Panc1 (cell line): ENCODE results near the gene SLC4A9. TPM values are rescaled to one million over a fixed set of nuclear protein-coding genes. Genes with fewer than 3 reads are reported as not detected.

Source experiments
- ATAC-seq: fragments of 200-7000 bp; cut with Tn5 transposase; 2 replicates; pipeline ENCODE4 v1.9.1; 2020; ENCODE audit warnings: mild to moderate bottlenecking, moderate library complexity
- BruUV-seq: library from RNA; stranded (reverse); fragments of 400-500 nt; replicated peaks from 2 replicates; lab custom pipeline; 2021; lab: Mats Ljungman, UMichigan
- CTCF ChIA-PET: fragments of 300-600 bp; sonication (Branson Sonifier 250); formaldehyde crosslinking; loops from one replicate; lab custom pipeline; 2022; ENCODE audit warnings: antibody characterized with exemption; lab: Charles Lee
- POLR2A ChIA-PET: fragments of 300-600 bp; sonication (Branson Sonifier 250); formaldehyde crosslinking; loops from one replicate; lab custom pipeline; 2022; ENCODE audit warnings: antibody characterized with exemption; lab: Charles Lee
- DNase-seq: peaks from one replicate; pipeline ENCODE4 v3.0.0-alpha.2; 2010; ENCODE audit warnings: low read depth, low spot score
- H3K27ac ChIP-seq: 2 replicates; pipeline ENCODE4 v1.5.1; 2011; ENCODE audit warnings: mild to moderate bottlenecking, low read length, inconsistent platforms
- H3K27me3 ChIP-seq: fragments of 200-500 bp; sonication (Bioruptor generic); 2 replicates; pipeline ENCODE4 v1.6.0; 2014; ENCODE audit warnings: low read length, inconsistent platforms; ENCODE audit not compliant: control insufficient read depth, insufficient read depth
- H3K36me3 ChIP-seq: fragments of 200-500 bp; sonication (Bioruptor generic); 2 replicates; pipeline ENCODE4 v1.5.1; 2014; ENCODE audit warnings: inconsistent platforms, mild to moderate bottlenecking, low read length, moderate library complexity; ENCODE audit not compliant: control insufficient read depth, insufficient read depth
- H3K4me1 ChIP-seq: 2 replicates; pipeline ENCODE4 v1.5.1; 2011; ENCODE audit warnings: inconsistent platforms, mild to moderate bottlenecking, low read length, moderate library complexity; ENCODE audit not compliant: control insufficient read depth, insufficient read depth
- H3K4me3 ChIP-seq, 2 experiments: 2 replicates each; pipeline ENCODE4 v1.5.1; 2011 to 2012; ENCODE audit warnings: low read depth in 2 of 2, low read length in 2 of 2, mild to moderate bottlenecking in 2 of 2, inconsistent platforms in 1 of 2, moderate library complexity in 1 of 2
- H3K9me3 ChIP-seq: fragments of 200-500 bp; sonication (Bioruptor generic); 2 replicates; pipeline ENCODE4 v1.5.1; 2014; ENCODE audit warnings: low read depth, mild to moderate bottlenecking, inconsistent platforms, low read length, moderate library complexity; ENCODE audit not compliant: control insufficient read depth, insufficient read depth
- CTCF ChIP-seq: fragments of 450-650 bp; IDR thresholded peaks from 2 replicates; pipeline ENCODE4 v1.5.1; 2017; ENCODE audit warnings: mild to moderate bottlenecking
- POLR2AphosphoS5 ChIP-seq: IDR thresholded peaks from 2 replicates; pipeline ENCODE4 v1.6.1; 2012; ENCODE audit warnings: mild to moderate bottlenecking, low read depth, low read length, moderate library complexity
- REST ChIP-seq, 2 experiments: IDR thresholded peaks; 2 replicates each; pipeline ENCODE4 v1.6.1; 2011 to 2012; ENCODE audit warnings: low read depth in 2 of 2, control low read depth in 1 of 2, low read length in 1 of 2, mild to moderate bottlenecking in 1 of 2, moderate library complexity in 1 of 2; ENCODE audit not compliant: insufficient read depth in 1 of 2
- SIN3A ChIP-seq: IDR thresholded peaks from 2 replicates; pipeline ENCODE4 v1.6.1; 2012; ENCODE audit warnings: low read depth, mild to moderate bottlenecking, low read length, moderate library complexity, borderline replicate concordance; ENCODE audit not compliant: insufficient read depth
- TCF7L2 ChIP-seq: IDR thresholded peaks from 2 replicates; pipeline ENCODE4 v1.6.1; 2011; ENCODE audit warnings: mild to moderate bottlenecking, low read depth, low read length, inconsistent platforms
- in situ Hi-C: cut with HindIII; loops from 2 replicates; pipeline ENCODE4 v1.10.0; 2016; ENCODE audit warnings: low sequenced_read_pairs, low pct_unique_long_range_greater_than_20kb
- intact Hi-C: fragments of 100-400 bp; cut with micrococcal nuclease; formaldehyde crosslinking; loops from one replicate; pipeline ENCODE4 v1.10.0; 2022; ENCODE audit not compliant: unreplicated experiment
- total RNA-seq: library from RNA; stranded (reverse); gene quantifications from one replicate; pipeline ENCODE4 v1.2.1, GENCODE V29; 2021; ENCODE audit not compliant: unreplicated experiment

SLC4A9 gene
- total RNA-seq, 1 experiment from 2014 or later = not detected

- H3K4me1 ChIP-seq = no peaks in the 10 kb centered on the region
- ATAC-seq (no peak), DNase-seq (no peak)
- CTCF ChIA-PET = interaction anchor here (0.7 kb wide), 1 partner anchor 260 kb away, joined by 3 read pairs; the partner anchor contains the start of genes IK and NDUFA2
- intact Hi-C loops (no loop called here), in situ Hi-C loops (no loop called here)
- BruUV-seq = no TSS peak
- TF ChIP-seq SIN3A (no peak), POLR2AphosphoS5 (no peak), REST (IDR thresholded peaks at IDR 0.05; ENCODE audit: insufficient read depth in 1 of 2, low read depth in 2 of 2, low read length in 1 of 2) (no peak), CTCF (no peak), TCF7L2 (no peak)
- H3K27ac ChIP-seq = no peak overlapping the region
- no peaks in the 10 kb centered on the region for H3K36me3 ChIP-seq
- H3K4me3 ChIP-seq = no peak overlapping the region
- H3K27me3 ChIP-seq = no peaks in the 10 kb centered on the region
- POLR2A ChIA-PET = no interaction called here
- no peaks in the 10 kb centered on the region for H3K9me3 ChIP-seq
These were observed 28.1 kb downstream of the SLC4A9 start for GRCh38 chr5:140388052-140388451.

- Histone ChIP-seq H3K27ac (no peak overlapping the region), H3K36me3 (no peaks in the 10 kb centered on the region), H3K4me1 (no peaks in the 10 kb centered on the region), H3K9me3 (no peaks in the 10 kb centered on the region), H3K4me3 (no peak overlapping the region), H3K27me3 (no peaks in the 10 kb centered on the region)
- TF ChIP-seq TCF7L2 = no peak
- TF ChIP-seq REST (IDR thresholded peaks at IDR 0.05; ENCODE audit: insufficient read depth in 1 of 2, low read depth in 2 of 2, low read length in 1 of 2) = no peak
- no peak for TF ChIP-seq SIN3A
- no peak for TF ChIP-seq CTCF
- no peak for TF ChIP-seq POLR2AphosphoS5
- in situ Hi-C loops = no loop called here
- DNase-seq = no peak
- intact Hi-C loops = no loop called here
- no peak for ATAC-seq
- no TSS peak for BruUV-seq
- POLR2A ChIA-PET = no interaction called here
- CTCF ChIA-PET = no interaction called here
These were observed 31.3 kb downstream of the SLC4A9 start for GRCh38 chr5:140391312-140391711.
